ENCODE results near the gene MOK.

GRCh38 chr14:102226356-102227125 is 78.4 kb downstream of the MOK start:
- TF ChIP-seq CTCF (IDR thresholded peaks at IDR 0.05) (no peak), POLR2A (IDR thresholded peaks at IDR 0.05) (no peak)

Data from vagina (tissue), 2 donors.